ENCODE results near the gene PLSCR1. TPM values are rescaled to one million over a fixed set of nuclear protein-coding genes. Genes with fewer than 3 reads are reported as not detected.

Gene PLSCR1
- total RNA-seq, 1 experiment from 2014 or later = 48.9 TPM

DNA sequence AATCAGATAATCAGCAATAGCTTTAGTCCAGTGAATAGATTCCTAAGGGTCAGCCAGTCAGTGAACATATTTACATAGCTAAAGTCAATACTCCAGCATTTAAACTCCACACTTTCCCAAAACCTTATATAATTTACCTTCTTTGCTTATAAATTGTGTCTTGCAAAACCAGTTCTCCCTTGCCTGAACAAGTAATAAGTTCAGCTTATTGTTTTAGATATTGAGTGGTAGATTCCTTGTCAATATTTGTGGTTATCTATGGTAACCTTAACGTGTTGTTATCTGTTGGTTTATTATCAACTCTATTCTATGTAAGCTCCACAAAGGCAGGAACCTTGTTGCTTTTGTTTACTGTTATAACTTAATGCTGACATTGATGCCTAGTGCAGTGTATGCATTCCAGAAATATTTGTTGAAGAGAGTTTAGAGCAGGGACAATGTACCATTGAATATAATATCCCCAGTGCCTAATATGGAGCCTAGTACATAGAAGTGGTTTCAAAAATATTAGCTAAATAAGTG lies 36.7 kb upstream of the PLSCR1 start:
- H2BK12ac ChIP-seq (ENCODE audit: insufficient read length, low read depth, low read length) = no peak overlapping the region
- DNase-seq = no peak
- H3K56ac ChIP-seq (ENCODE audit: insufficient read length, low read depth, low read length) = no peak overlapping the region
- no peaks in the 10 kb centered on the region for H4K20me1 ChIP-seq (ENCODE audit: control insufficient read depth, insufficient read depth, insufficient read length)
- no peak overlapping the region for H3K18ac ChIP-seq (ENCODE audit: insufficient read length, low read depth, low read length)
- WGBS (ENCODE audit: extremely low coverage, insufficient read length, low lambda C conversion rate) = no CpG with 5 or more reads among the region's 1 CpG
- H3K79me2 ChIP-seq (ENCODE audit: insufficient read depth, low read length) = no peaks in the 10 kb centered on the region
- no peak overlapping the region for H2BK120ac ChIP-seq (ENCODE audit: low read depth, low read length, poor library complexity, severe bottlenecking)
- no peak overlapping the region for H3K14ac ChIP-seq (ENCODE audit: insufficient read depth, low read length)
- Mint-ChIP-seq H3K9me3 (peaks cover 18 to 24% of the 10 kb centered on the region in 2 experiments), H3K4me1 (peaks cover 23 to 36% of the 10 kb centered on the region in 2 experiments), H3K4me3 (no peak overlapping the region), H3K36me3 (ENCODE audit: insufficient read depth in 1 of 3, low read depth in 3 of 3) (peaks cover 18 to 26% (median 26%) of the 10 kb centered on the region in 3 experiments), H3K27me3 (ENCODE audit: low read depth) (no peaks in the 10 kb centered on the region; the same call in 1 of the 2 replicates), H3K27ac (peak overlapping the region in 1 of 3 experiments; percentile 32; a peak in 2 of 7 replicates)
- no peak overlapping the region for H3K4ac ChIP-seq (ENCODE audit: low read depth, low read length)
- no peak overlapping the region for H2AK5ac ChIP-seq (ENCODE audit: insufficient read length, low read length)
- H2AFZ ChIP-seq (ENCODE audit: low read length) = no peak overlapping the region
- no peak overlapping the region for H3T11ph ChIP-seq (ENCODE audit: low read length)
- H3K27ac ChIP-seq (ENCODE audit: insufficient read length, low read depth, low read length) = no peak overlapping the region
- H3K9ac ChIP-seq (ENCODE audit: extremely low read depth, insufficient read length, low read length) = no peak overlapping the region
- no peak overlapping the region for H2BK15ac ChIP-seq (ENCODE audit: low read depth, low read length)
- H3K4me1 ChIP-seq (ENCODE audit: insufficient read depth, low read length) = no peaks in the 10 kb centered on the region
- H3K23ac ChIP-seq (ENCODE audit: insufficient read length, low read depth, low read length) = no peak overlapping the region
- no peak overlapping the region for H4K5ac ChIP-seq (ENCODE audit: insufficient read length, low read depth, low read length)
- no peak overlapping the region for H2BK20ac ChIP-seq (ENCODE audit: low read depth, low read length, poor library complexity, severe bottlenecking)
- H3K4me2 ChIP-seq (ENCODE audit: insufficient read depth, insufficient read length, low read length) = no peak overlapping the region
- TF ChIP-seq, protein P1, sequence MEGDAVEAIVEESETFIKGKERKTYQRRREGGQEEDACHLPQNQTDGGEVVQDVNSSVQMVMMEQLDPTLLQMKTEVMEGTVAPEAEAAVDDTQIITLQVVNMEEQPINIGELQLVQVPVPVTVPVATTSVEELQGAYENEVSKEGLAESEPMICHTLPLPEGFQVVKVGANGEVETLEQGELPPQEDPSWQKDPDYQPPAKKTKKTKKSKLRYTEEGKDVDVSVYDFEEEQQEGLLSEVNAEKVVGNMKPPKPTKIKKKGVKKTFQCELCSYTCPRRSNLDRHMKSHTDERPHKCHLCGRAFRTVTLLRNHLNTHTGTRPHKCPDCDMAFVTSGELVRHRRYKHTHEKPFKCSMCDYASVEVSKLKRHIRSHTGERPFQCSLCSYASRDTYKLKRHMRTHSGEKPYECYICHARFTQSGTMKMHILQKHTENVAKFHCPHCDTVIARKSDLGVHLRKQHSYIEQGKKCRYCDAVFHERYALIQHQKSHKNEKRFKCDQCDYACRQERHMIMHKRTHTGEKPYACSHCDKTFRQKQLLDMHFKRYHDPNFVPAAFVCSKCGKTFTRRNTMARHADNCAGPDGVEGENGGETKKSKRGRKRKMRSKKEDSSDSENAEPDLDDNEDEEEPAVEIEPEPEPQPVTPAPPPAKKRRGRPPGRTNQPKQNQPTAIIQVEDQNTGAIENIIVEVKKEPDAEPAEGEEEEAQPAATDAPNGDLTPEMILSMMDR (conservative IDR thresholded peaks at IDR 0.05) = no peak
- no peaks in the 10 kb centered on the region for H3K79me1 ChIP-seq (ENCODE audit: insufficient read depth, low read depth, low read length, poor library complexity, severe bottlenecking)
- H3K23me2 ChIP-seq (ENCODE audit: insufficient read length, low read depth, low read length, poor library complexity, severe bottlenecking) = no peaks in the 10 kb centered on the region
- H4K8ac ChIP-seq (replicated peaks; ENCODE audit: insufficient read length, low read depth, low read length) = no peak overlapping the region
- H3K27me3 ChIP-seq (ENCODE audit: insufficient read depth, low read length) = no peaks in the 10 kb centered on the region
- no peak overlapping the region for H2BK5ac ChIP-seq (ENCODE audit: insufficient read length, low read length)
- no peak overlapping the region for H4K91ac ChIP-seq (ENCODE audit: insufficient read length, low read depth, low read length)
- peaks cover 16% of the 10 kb centered on the region for H3K9me3 ChIP-seq (ENCODE audit: control insufficient read depth, low read depth, low read length)

All from H9 (cell line).